Small intestine (tissue), 7 donors: Measurements from ENCODE around the gene IFITM5. TPM values are rescaled to one million over a fixed set of nuclear protein-coding genes. Genes with fewer than 3 reads are reported as not detected.
"Not testable (repeated sequence)": the region's sequence is repeated elsewhere in the genome, so short reads cannot be mapped to it uniquely, and the experiment has no call there.

Source experiments
- DNase-seq, 2 donors: peaks; one replicate each; pipeline versions ENCODE4 v3.0.0 to v3.0.0-alpha.2; 2013
- FAIRE-seq: peaks from 2 replicates; lab custom pipeline; 2012; peaks lifted over from hg19 to GRCh38; lab: Jason Lieb, UNC
- H3K27ac ChIP-seq, 3 donors: one replicate each; pipeline ENCODE4 v1.5.1; 2013; ENCODE audit warnings: low read length in 2 of 3, mild to moderate bottlenecking in 2 of 3, control low read depth in 1 of 3, inconsistent platforms in 1 of 3, low read depth in 1 of 3, moderate library complexity in 1 of 3
- H3K27me3 ChIP-seq, 3 donors: one replicate each; pipeline ENCODE4 v1.6.1; 2013; ENCODE audit warnings: low read length in 3 of 3, inconsistent platforms in 1 of 3; ENCODE audit not compliant: control insufficient read depth in 3 of 3, insufficient read depth in 3 of 3
- H3K36me3 ChIP-seq, 3 donors: one replicate each; pipeline ENCODE4 v1.6.1; 2013; ENCODE audit warnings: low read length in 3 of 3, inconsistent platforms in 1 of 3, low read depth in 1 of 3, mild to moderate bottlenecking in 1 of 3, moderate library complexity in 1 of 3; ENCODE audit not compliant: control insufficient read depth in 3 of 3, insufficient read depth in 2 of 3
- H3K4me1 ChIP-seq, 3 donors: one replicate each; pipeline ENCODE4 v1.6.1; 2013; ENCODE audit warnings: low read length in 2 of 3, inconsistent platforms in 1 of 3, low read depth in 1 of 3, mild to moderate bottlenecking in 1 of 3, moderate library complexity in 1 of 3; ENCODE audit not compliant: control insufficient read depth in 3 of 3, insufficient read depth in 2 of 3
- H3K4me3 ChIP-seq, 3 donors: one replicate each; pipeline ENCODE4 v1.5.1; 2013; ENCODE audit warnings: low read length in 3 of 3, control low read depth in 1 of 3, inconsistent platforms in 1 of 3, low read depth in 1 of 3, mild to moderate bottlenecking in 1 of 3, moderate library complexity in 1 of 3
- H3K9me3 ChIP-seq, 2 donors: one replicate each; pipeline ENCODE4 v1.6.1; 2013; ENCODE audit warnings: low read depth in 1 of 2, low read length in 1 of 2; ENCODE audit not compliant: control insufficient read depth in 2 of 2, insufficient read depth in 1 of 2
- WGBS, 3 donors: extraction: QIAGEN DNeasy Blood & Tissue Kit; methylation state at CpG; one replicate each; pipeline ENCODE4 v1.1.7; 2013; 5-methylcytosine and 5-hydroxymethylcytosine counted together
- polyA plus RNA-seq, 4 donors: library from polyadenylated mRNA; stranded (reverse) in 3 of 4; unstranded in 1 of 4; fragments of 200-250 nt in 3 of 4; fragments of 120-200 nt in 1 of 4; gene quantifications; one replicate each; pipeline versions ENCODE4 v1.2.1 to v1.2.3, GENCODE V29; 2013
- donor health status: healthy with polysubstance abuse.
- donor health status: control.
- donor health status: control.
- donor health status: Bipolar disorder and iron deficiency.
- donor health status: healthy.

IFITM5 gene
- polyA plus RNA-seq, 4 donors, result 0.90 TPM; not detected in 3

- no peaks in the 10 kb centered on the region for H3K9me3 ChIP-seq
These were observed 23.1 kb downstream of the IFITM5 start for GRCh38 chr11:276219-276618.

GRCh38 chr11:272931-273198 is 26.5 kb downstream of the IFITM5 start:
- Histone ChIP-seq H3K9me3 (no peaks in the 10 kb centered on the region), H3K4me3 (no peak overlapping the region), H3K27ac (peak overlapping the region; percentile 93 to 96 (median 96)), H3K27me3 (no peaks in the 10 kb centered on the region), H3K36me3 (peaks cover 0 to 2% (median 0%) of the 10 kb centered on the region in 3 donors), H3K4me1 (peaks cover 3 to 37% (median 4%) of the 10 kb centered on the region in 3 donors)
- DNase-seq (no peak), FAIRE-seq (no peak)
- WGBS, 3 donors, result 74 to 83% (median 76%) methylated on average over 6 of the region's 6 CpGs

More at GRCh38 chr11:276219-276618, 23.1 kb downstream of the IFITM5 start:
- peak in 1 of 2 donors; percentile 1 for DNase-seq
- H3K4me3 ChIP-seq, result no peak overlapping the region
- peaks cover 0 to 37% (median 0%) of the 10 kb centered on the region in 3 donors for H3K4me1 ChIP-seq
- H3K27me3 ChIP-seq, result peaks cover 0 to 9% (median 2%) of the 10 kb centered on the region in 3 donors
- H3K27ac ChIP-seq, result peak overlapping the region in 1 of 3 donors; percentile 96
- peaks cover 0 to 10% (median 5%) of the 10 kb centered on the region in 3 donors for H3K36me3 ChIP-seq
- FAIRE-seq, result no peak

GRCh38 chr11:272195-272930 is 27.0 kb downstream of the IFITM5 start:
- Histone ChIP-seq H3K36me3 (peaks cover 0 to 2% (median 0%) of the 10 kb centered on the region in 3 donors), H3K9me3 (no peaks in the 10 kb centered on the region), H3K4me1 (peaks cover 3 to 32% (median 4%) of the 10 kb centered on the region in 3 donors), H3K27ac (peak overlapping the region; percentile 93 to 96 (median 96)), H3K27me3 (no peaks in the 10 kb centered on the region), H3K4me3 (peak overlapping the region in 1 of 3 donors; percentile 24)
- WGBS, 3 donors, result 20 to 68% (median 56%) methylated on average over 22 of the region's 22 CpGs
- DNase-seq (peak; percentile 89 to 97), FAIRE-seq (no peak)

GRCh38 chr11:271319-271715 is 28.0 kb downstream of the IFITM5 start:
- 19 to 54% (median 32%) methylated on average over 8 of the region's 8 CpGs for WGBS, 3 donors
- Histone ChIP-seq H3K4me1 (peaks cover 3 to 29% (median 4%) of the 10 kb centered on the region in 3 donors), H3K27me3 (no peaks in the 10 kb centered on the region), H3K9me3 (no peaks in the 10 kb centered on the region), H3K4me3 (no peak overlapping the region), H3K36me3 (peaks cover 0 to 2% (median 0%) of the 10 kb centered on the region in 3 donors), H3K27ac (peak overlapping the region; percentile 93 to 96 (median 96))
- peak; percentile 75 to 96 for DNase-seq
- no peak for FAIRE-seq

GRCh38 chr11:270451-271318 is 28.6 kb downstream of the IFITM5 start:
- WGBS, 3 donors, result 31 to 69% (median 52%) methylated on average over 15 to 18 of the region's 18 CpGs
- H3K36me3 ChIP-seq, result peaks cover 0 to 2% (median 0%) of the 10 kb centered on the region in 3 donors
- H3K4me3 ChIP-seq, result no peak overlapping the region
- peaks cover 0 to 5% of the 10 kb centered on the region in 2 donors for H3K9me3 ChIP-seq
- DNase-seq, result peak; percentile 55 to 75
- no peaks in the 10 kb centered on the region for H3K27me3 ChIP-seq
- no peak for FAIRE-seq
- peak overlapping the region; percentile 93 to 96 (median 96) for H3K27ac ChIP-seq
- peaks cover 3 to 29% (median 4%) of the 10 kb centered on the region in 3 donors for H3K4me1 ChIP-seq

- peak overlapping the region; percentile 9 to 96 (median 93) for H3K27ac ChIP-seq
- no peaks in the 10 kb centered on the region for H3K27me3 ChIP-seq
- H3K9me3 ChIP-seq, result peaks cover 0 to 5% of the 10 kb centered on the region in 2 donors
- H3K36me3 ChIP-seq, result peaks cover 0 to 2% (median 0%) of the 10 kb centered on the region in 3 donors
- peaks cover 3 to 29% (median 4%) of the 10 kb centered on the region in 3 donors for H3K4me1 ChIP-seq
- DNase-seq (peak in 1 of 2 donors; percentile 56), FAIRE-seq (no peak)
- WGBS, 3 donors, result 40 to 64% (median 47%) methylated on average over 21 of the region's 21 CpGs
- H3K4me3 ChIP-seq, result no peak overlapping the region
These were observed 30.0 kb downstream of the IFITM5 start for GRCh38 chr11:269146-269890.

- H3K4me1 ChIP-seq, result peaks cover 3 to 29% (median 4%) of the 10 kb centered on the region in 3 donors
- H3K9me3 ChIP-seq, FAIRE-seq, H3K27me3 ChIP-seq, H3K4me3 ChIP-seq, H3K36me3 ChIP-seq: not testable (repeated sequence)
- WGBS, 3 donors, result 19 to 28% (median 23%) methylated on average over 13 to 16 of the region's 16 CpGs
- H3K27ac ChIP-seq, result peak overlapping the region; percentile 9 to 96 (median 93)
- DNase-seq, result peak in 1 of 2 donors; percentile 81
These were observed 30.6 kb downstream of the IFITM5 start for GRCh38 chr11:268716-269145.
